AG09309 (cell line): Measurements from ENCODE around the gene TMEM54.

Experiments
- DNase-seq: peaks from one replicate; pipeline ENCODE4 v3.0.0-alpha.2; 2010; ENCODE audit warnings: low read depth
- H3K4me3 ChIP-seq: 2 replicates; pipeline ENCODE4 v1.5.1; 2011; ENCODE audit warnings: mild to moderate bottlenecking, low read depth, low read length, moderate library complexity; ENCODE audit not compliant: control insufficient read depth
- CTCF ChIP-seq: IDR thresholded peaks from 2 replicates; pipeline ENCODE4 v1.5.1; 2011; ENCODE audit warnings: mild to moderate bottlenecking, low read depth, low read length, inconsistent platforms; ENCODE audit not compliant: insufficient read depth, control insufficient read depth; ENCODE audit errors: missing control alignments

The TMEM54 gene

GRCh38 chr1:32929366-32929765 is 28.2 kb upstream of the TMEM54 start:
- no peak for TF ChIP-seq CTCF
- H3K4me3 ChIP-seq = no peak overlapping the region
- no peak for DNase-seq

GRCh38 chr1:32928715-32929114 is 27.5 kb upstream of the TMEM54 start:
- H3K4me3 ChIP-seq = no peak overlapping the region
- TF ChIP-seq CTCF = no peak
- DNase-seq = no peak

GRCh38 chr1:32928285-32928684 is 27.1 kb upstream of the TMEM54 start:
- H3K4me3 ChIP-seq = no peak overlapping the region
- TF ChIP-seq CTCF = no peak
- no peak for DNase-seq

GRCh38 chr1:32927441-32927840 is 26.3 kb upstream of the TMEM54 start:
- DNase-seq = no peak
- TF ChIP-seq CTCF = no peak
- H3K4me3 ChIP-seq = no peak overlapping the region

GRCh38 chr1:32926562-32926961 is 25.4 kb upstream of the TMEM54 start:
- no peak for DNase-seq
- TF ChIP-seq CTCF = no peak
- H3K4me3 ChIP-seq = no peak overlapping the region

- DNase-seq = no peak
- no peak overlapping the region for H3K4me3 ChIP-seq
- no peak for TF ChIP-seq CTCF
Measured at GRCh38 chr1:32925403-32926162, 24.4 kb upstream of the TMEM54 start.
